GM21360 (cell line): Measurements from ENCODE around the gene PDPR.
"Not testable (repeated sequence)": the region's sequence is repeated elsewhere in the genome, so short reads cannot be mapped to it uniquely, and the experiment has no call there.

ENCODE experiments used
- ATAC-seq: cut with Tn5 transposase; IDR thresholded peaks from one replicate; pipeline ENCODE4 v1.9.1; 2021; ENCODE audit warnings: mild to moderate bottlenecking, moderate library complexity; ENCODE audit not compliant: unreplicated experiment

PDPR gene

DNA sequence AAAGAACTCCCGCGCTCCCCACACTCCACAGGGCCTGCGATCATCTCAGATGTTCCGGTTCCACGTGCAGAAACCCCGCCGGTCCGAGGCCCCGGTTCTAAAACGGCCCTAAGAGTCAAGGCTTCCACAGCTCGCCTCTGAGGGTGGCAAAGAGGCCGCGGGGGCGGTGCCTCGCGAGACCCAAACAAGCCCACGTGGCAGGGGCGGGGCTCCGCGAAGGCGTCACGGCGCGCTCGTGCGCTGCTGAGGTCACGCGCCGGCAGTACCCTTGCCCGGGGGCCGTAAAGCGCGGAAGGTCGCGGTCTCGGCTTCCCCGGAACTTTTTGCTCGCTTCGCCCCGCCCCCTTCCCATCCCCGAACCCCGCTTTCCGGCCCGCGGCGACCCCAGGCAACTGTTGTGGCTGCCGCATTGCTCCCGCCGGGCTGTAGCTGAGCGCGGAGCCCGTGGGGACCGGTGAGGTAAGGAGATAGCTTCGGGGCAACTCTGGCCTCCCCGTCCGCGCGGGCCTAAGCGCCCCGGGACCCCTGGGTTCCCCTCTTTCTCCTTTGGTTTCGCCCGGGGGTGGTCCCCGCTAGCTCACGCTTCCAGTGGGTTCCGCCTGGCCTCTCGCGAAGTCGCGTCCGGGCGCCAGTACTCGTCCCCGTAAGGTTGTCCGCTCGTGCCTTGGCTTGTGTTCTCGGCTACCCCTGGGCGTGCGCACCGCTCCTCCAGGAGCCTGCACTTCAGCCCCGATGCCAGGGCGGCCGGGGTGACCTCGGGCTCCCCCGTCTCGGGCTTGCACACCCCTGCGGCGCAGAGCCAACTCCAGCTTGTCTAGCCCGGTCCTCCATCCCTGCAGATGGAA lies at the start of gene PDPR:
Gene PDPR (plus strand): TSS at position 351 of the 845 bp plus-strand sequence. CDS start 6,161 bp downstream, outside the sequence.
- peak; percentile 91 for ATAC-seq

GRCh38 chr16:70064841-70065370 lies 49.2 kb upstream of the PDPR start:
- peak; percentile 27 for ATAC-seq

GRCh38 chr16:70065376-70065745 lies 48.8 kb upstream of the PDPR start:
- peak; percentile 33 for ATAC-seq

DNA sequence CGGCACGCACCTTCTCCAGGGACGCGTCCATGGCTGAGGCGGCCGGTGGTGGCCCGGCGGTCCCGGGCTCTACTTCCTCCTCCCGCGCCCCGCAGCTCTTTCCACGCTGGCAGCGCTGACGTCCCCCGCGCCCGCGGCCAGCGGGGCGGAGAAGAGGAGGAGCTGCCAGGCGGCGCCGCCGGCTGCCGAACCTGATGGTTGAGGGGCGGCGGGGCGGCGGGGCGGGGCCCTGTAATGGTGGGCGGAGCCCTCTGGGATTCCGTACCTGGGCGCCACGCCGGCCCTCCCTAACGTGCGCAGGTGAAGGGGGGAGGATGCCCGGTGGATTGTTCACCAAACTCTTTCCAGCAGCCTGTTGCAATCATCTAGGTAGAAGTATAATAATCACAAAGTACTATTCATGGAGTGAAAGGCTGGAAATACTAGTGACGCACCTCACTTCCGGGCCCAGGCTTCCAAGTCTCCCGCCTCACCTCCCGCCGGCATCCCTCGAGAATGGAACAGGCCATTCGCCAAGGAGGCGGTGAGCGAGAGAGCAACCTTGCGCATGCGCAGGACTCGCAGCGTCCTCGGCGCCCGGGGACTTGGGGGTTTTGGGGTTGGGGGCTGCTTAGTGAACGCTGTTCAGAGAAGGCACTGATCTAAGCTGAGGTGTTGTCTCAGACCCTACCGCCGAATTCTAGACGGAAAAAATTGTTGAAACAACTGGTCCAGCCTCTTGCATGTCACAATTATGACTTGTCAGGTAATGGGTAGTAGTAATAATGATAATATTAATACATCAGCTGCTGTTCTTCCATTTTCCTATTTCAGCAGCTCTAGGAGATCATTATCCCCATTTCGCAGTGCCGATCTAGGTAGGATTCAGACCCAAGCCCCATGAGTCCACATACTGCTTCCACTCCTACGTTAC lies 48.1 kb upstream of the PDPR start:
- peak; percentile 80 for ATAC-seq

GRCh38 chr16:70066751-70067150 lies 47.4 kb upstream of the PDPR start:
- ATAC-seq = not testable (repeated sequence)

GRCh38 chr16:70079081-70079480 lies 35.1 kb upstream of the PDPR start:
- ATAC-seq = not testable (repeated sequence)

DNA sequence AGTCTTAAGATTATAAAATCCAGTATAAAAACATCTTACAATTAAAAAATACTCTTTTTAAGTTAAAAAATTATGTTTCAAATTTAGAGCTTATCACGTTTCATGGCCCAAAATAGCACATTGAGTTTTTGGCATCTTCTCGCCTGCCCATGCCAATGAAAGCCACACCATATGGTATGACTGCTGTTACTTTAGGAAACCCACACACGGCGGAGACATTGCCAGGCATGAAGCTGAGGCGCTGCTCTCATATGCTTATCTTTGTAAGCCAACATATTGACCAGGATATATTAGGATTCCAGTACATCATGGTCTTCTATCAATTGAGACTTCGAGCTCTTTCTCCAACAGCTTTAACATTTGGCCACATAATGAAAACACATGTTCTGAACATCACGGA lies 32.9 kb upstream of the PDPR start:
- ATAC-seq = not testable (repeated sequence)

DNA sequence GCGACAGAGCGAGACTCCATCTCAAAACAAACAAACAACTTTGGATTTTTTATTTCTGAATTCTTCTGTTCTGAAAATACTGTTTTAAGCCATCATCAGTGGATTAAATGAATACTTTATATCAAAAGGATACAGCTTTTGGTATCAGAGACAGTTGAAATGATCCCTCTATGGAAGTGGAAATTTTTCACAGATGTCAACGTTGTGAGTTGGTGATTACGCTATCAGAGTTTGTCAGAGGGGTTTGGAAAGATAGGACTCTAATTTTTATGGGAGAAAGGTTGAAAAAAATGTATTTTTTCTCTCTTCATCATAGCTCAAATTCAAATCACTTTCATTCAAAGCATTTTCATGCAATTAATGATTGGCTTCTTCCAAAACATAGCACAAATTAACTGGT lies 30.2 kb upstream of the PDPR start:
- ATAC-seq = not testable (repeated sequence)

DNA sequence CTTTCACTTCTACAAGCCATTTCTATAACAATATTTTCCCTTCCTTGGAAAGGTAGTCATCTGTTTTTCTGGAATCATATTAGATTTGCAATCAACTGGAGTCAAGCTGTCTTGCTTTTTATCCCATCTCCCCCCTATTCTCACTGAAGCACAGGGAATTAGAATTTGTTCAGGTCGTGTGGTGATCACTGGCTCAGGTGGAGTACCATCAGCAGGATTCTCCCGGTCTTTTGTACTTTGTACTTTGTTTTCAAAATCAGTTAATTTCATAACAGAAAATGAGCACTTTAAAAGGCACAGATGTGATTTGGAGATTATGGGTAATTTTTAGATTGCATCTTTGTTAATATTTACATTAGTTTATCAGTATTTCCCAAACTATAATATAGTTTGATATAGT lies 26.0 kb upstream of the PDPR start:
- not testable (repeated sequence) for ATAC-seq

DNA sequence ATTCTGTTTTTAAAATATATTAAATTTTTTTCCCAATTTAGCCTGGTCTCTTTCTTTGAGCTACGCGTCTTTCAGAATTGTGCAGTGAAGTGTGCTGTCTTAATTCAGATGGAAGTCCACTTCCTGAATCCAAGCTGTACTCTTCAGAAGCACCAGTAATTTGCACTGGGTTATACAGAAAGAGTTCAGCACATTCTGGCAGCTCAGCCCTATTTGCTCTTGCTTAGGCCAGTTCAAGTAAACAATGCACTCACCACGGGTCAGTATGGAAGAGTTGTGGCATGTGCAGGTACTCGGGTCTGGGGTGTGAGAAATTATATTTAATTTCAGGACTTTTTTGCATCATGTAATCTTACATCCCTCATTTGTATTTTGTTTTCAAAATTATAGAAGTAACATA lies 25.3 kb upstream of the PDPR start:
- not testable (repeated sequence) for ATAC-seq

- ATAC-seq = not testable (repeated sequence)
Observed at GRCh38 chr16:70089289-70089688, 24.8 kb upstream of the PDPR start.

- not testable (repeated sequence) for ATAC-seq
Observed at GRCh38 chr16:70091104-70091503, 23.0 kb upstream of the PDPR start.

GRCh38 chr16:70094096-70094495 lies 20.0 kb upstream of the PDPR start:
- ATAC-seq = not testable (repeated sequence)

DNA sequence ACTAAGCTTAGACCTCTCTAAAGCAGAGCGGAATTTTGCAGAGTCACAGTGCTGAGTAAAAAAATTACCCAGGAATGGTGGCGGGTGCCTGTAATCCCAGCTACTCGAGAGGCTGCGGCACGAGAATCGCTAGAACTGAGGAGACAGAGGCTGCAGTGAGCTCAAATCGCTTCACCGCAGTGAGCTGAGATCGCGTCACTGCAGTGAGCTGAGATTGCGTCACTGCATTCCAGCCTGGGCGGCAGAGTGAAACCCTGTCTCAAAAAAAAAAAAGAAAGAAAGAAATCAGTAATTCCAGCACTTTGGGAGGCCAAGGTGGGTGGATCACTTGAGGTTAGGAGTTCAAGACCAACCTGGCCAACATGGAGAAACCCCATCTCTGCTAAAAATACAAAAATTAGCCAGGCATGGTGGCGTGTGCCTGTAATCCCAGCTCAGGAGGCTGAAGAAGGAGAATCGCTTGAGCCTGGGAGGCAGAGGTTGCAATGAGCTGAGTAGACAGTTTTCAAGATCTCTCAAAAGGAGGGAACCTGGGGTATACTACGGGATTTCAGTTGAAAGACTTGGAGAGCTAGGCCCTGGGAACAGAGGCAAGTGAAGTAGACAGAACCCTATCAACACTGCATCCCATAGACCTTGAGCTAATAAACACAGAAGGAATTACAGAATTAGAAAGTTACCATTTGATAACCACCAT lies 4.4 kb upstream of the PDPR start:
- ATAC-seq = not testable (repeated sequence)

DNA sequence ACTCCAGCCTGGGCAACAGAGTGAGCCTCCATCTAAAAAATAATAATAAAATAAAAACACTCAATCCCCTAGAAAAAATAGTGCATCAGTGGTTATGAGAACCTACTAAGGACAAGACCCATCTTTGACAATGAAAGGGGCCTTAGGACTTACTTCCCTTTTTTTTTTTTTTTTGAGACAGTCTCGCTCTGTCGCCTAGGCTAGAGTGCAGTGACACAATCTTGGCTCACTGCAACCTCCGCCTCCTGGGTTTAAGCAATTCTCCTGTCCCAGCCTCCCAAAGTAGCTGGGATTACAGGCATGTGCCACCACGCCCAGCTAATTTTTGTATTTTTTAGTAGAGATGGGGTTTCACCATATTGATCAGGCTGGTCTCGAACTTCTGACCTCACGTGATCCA lies 2.0 kb upstream of the PDPR start:
- ATAC-seq = not testable (repeated sequence)

DNA sequence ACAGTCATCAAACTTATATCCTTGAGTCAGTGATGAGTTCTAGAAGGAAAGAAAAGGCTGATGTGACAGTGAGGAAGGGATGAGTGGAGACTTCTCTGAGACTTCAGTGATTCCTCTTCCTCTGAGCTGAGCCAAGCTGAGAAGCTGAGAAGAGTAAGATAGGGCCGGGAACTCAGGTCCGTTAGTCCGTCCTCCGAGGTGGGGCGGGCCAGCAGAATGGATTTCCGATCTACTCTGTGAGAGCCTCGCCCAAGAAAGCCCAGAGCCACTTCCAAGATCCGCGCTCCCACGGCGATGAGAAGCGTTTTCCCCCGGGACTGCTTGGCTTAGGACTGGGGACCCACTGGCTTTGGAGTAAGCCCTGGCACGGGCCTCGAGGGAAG lies 542 bp upstream of the PDPR start:
- ATAC-seq = peak; percentile 17

DNA sequence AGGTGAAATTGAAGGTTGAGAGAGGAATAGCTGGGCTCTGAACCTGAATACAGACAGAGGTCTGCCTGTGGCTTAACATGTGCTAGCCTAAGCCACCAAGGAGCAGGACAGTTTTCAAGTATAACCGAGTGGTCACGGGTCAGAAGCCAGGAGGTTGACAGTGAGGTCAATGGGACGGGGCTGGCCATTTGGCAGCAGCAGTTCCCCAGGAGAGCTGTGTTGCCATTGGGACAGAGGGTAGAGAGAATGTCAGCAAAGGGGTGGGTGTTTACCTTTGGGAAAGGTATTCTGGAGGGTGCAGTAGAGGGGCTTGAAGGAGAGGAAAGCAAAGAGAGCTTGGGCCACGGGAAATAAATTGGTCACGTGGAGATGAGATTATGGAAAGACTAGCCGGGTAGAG lies 4.2 kb downstream of the PDPR start:
- ATAC-seq = not testable (repeated sequence)

DNA sequence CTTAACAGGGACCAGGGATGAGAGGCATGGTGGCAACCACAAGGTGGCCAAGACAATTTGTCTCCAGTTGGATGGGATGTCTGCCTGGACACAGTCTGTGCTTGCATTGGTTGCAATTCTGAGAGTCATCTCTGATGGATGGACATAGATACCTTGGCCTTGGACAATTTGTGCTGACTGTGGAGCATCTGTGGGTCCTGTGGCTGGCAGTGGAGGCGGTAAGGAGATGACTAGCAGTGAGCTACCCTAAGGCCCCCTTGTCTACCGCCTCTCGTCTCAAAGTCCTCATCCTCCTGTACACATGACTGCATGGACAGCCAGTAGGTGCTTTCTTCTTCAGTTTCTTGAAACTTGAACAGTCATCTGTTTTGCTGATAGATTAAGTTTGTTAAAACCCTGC lies 4.6 kb downstream of the PDPR start:
- not testable (repeated sequence) for ATAC-seq

DNA sequence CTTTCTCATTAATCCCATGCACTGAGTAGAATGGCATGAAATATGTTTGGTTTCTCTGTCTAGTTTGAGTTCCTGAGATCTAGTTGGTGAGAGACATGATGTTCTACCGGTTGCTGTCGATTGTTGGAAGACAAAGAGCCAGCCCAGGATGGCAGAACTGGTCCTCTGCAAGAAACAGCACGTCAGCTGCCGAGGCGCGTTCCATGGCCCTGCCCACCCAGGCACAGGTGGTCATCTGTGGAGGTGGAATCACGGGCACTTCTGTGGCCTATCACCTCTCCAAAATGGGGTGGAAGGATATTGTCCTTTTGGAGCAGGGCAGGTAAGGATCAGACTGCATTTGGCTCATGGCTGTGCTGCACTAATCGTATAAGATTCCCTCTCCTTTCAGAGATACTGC lies 6.3 kb downstream of the PDPR start:
- not testable (repeated sequence) for ATAC-seq

DNA sequence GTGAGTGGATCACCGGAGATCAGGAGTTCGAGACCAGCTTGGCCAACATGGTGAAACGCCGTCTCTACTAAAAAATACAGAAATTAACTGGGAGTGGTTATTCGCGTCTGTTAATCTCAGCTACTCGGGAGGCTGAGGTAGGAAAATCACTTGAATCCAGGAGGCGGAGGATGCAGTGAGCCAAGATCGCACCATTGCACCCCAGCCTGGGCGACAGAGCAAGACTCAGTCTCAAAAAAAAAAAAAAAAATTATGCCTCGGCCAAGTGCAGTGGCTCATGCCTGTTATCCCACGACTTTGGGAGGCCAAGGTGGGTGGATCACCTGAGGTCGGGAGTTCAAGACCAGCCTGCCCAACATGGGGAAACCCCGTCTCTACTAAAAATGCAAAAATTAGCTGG lies 9.7 kb downstream of the PDPR start:
- not testable (repeated sequence) for ATAC-seq

DNA sequence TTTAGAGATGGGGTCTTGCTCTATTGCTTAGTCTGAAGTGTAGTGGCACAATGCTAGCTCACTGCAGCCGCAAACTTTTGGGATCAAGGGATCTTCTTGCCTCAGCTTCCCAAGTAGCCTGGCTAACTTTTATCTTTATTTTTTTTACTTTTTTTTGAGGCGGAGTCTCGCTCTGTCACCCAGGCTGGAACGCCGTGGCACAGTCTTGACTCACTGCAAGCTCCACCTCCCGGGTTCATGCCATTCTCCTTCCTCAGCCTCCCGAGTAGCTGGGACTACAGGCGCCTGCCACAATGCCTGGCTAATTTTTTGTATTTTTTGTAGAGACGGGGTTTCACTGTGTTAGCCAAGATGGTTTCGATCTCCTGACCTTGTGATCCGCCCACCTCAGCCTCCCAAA lies 12.1 kb downstream of the PDPR start:
- not testable (repeated sequence) for ATAC-seq
